GM23338 (cell line): Measurements from ENCODE around the gene ISX. TPM values are rescaled to one million over a fixed set of nuclear protein-coding genes. Genes with fewer than 3 reads are reported as not detected.

Experiments
- ATAC-seq: fragments of 200-7000 bp; cut with Tn5 transposase; 3 replicates; pipeline ENCODE4 v1.9.1; 2020
- DNase-seq: peaks from one replicate; pipeline ENCODE4 v3.0.0-alpha.2; 2015; ENCODE audit warnings: low spot score
- H2AFZ ChIP-seq: fragments of 200-600 bp; sonication (generic); 2 replicates; pipeline ENCODE4 v1.8.0; 2016; ENCODE audit warnings: antibody characterized with exemption, mild to moderate bottlenecking, moderate library complexity
- H3F3A ChIP-seq: fragments of 200-600 bp; sonication (generic); replicated peaks from 2 replicates; pipeline ENCODE4 v1.8.0; 2017; ENCODE audit warnings: antibody characterized with exemption, mixed run types, low read depth
- H3K27ac ChIP-seq: fragments of 200-600 bp; sonication (generic); 2 replicates; pipeline ENCODE4 v1.6.1; 2016; ENCODE audit warnings: low read depth
- H3K27me3 ChIP-seq: fragments of 200-600 bp; sonication (generic); 2 replicates; pipeline ENCODE4 v1.8.0; 2016; ENCODE audit warnings: mild to moderate bottlenecking, mixed run types, moderate library complexity; ENCODE audit not compliant: insufficient read depth
- H3K36me3 ChIP-seq: fragments of 200-600 bp; sonication (generic); 2 replicates; pipeline ENCODE4 v1.8.0; 2016; ENCODE audit warnings: mild to moderate bottlenecking; ENCODE audit not compliant: insufficient read depth
- H3K4me1 ChIP-seq: fragments of 200-600 bp; sonication (generic); 2 replicates; pipeline ENCODE4 v1.8.0; 2016; ENCODE audit warnings: mild to moderate bottlenecking, moderate library complexity; ENCODE audit not compliant: insufficient read depth
- H3K4me2 ChIP-seq: fragments of 200-600 bp; sonication (generic); 2 replicates; pipeline ENCODE4 v1.7.1; 2017; ENCODE audit warnings: mixed run types
- H3K4me3 ChIP-seq: fragments of 200-600 bp; sonication (generic); 2 replicates; pipeline ENCODE4 v1.6.1; 2016; ENCODE audit warnings: mixed run types
- H3K79me2 ChIP-seq: fragments of 200-600 bp; sonication (generic); replicated peaks from 2 replicates; pipeline ENCODE4 v1.8.0; 2017; ENCODE audit warnings: mild to moderate bottlenecking; ENCODE audit not compliant: insufficient read depth
- H3K9me2 ChIP-seq: fragments of 200-600 bp; sonication (generic); 2 replicates; pipeline ENCODE4 v1.8.0; 2017; ENCODE audit not compliant: insufficient read depth
- H4K20me1 ChIP-seq: fragments of 200-600 bp; sonication (generic); replicated peaks from 2 replicates; pipeline ENCODE4 v1.8.0; 2017; ENCODE audit warnings: mild to moderate bottlenecking; ENCODE audit not compliant: insufficient read depth
- H3K27ac Mint-ChIP-seq: 2 replicates; pipeline ENCODE4 v1.8.0; 2020; ENCODE audit warnings: inconsistent platforms, mild to moderate bottlenecking, moderate library complexity, mixed read lengths
- H3K27me3 Mint-ChIP-seq: 3 replicates; pipeline ENCODE4 v1.8.0; 2022; ENCODE audit warnings: low read depth, mild to moderate bottlenecking, moderate library complexity, mixed read lengths, inconsistent platforms; ENCODE audit not compliant: insufficient read depth, poor library complexity
- H3K36me3 Mint-ChIP-seq: 3 replicates; pipeline ENCODE4 v1.8.0; 2021; ENCODE audit warnings: low read depth, mild to moderate bottlenecking, inconsistent platforms, moderate library complexity, mixed read lengths
- H3K4me1 Mint-ChIP-seq: 3 replicates; pipeline ENCODE4 v1.8.0; 2020; ENCODE audit warnings: mild to moderate bottlenecking, inconsistent platforms, mixed read lengths
- H3K4me3 Mint-ChIP-seq: 3 replicates; pipeline ENCODE4 v1.8.0; 2021; ENCODE audit warnings: moderate library complexity, mild to moderate bottlenecking, inconsistent platforms, mixed read lengths
- H3K9me3 Mint-ChIP-seq: 3 replicates; pipeline ENCODE4 v1.8.0; 2020; ENCODE audit warnings: moderate library complexity, mild to moderate bottlenecking, inconsistent platforms, mixed read lengths
- EZH2 ChIP-seq: fragments of 200-600 bp; sonication (generic); IDR thresholded peaks from one replicate; pipeline ENCODE4 v1.8.0; 2017; ENCODE audit warnings: antibody characterized with exemption, mild to moderate bottlenecking, low read depth; ENCODE audit not compliant: unreplicated experiment
- JUNB ChIP-seq: IDR thresholded peaks from one replicate; pipeline ENCODE4 v1.6.1; 2016; ENCODE audit warnings: antibody characterized with exemption; ENCODE audit not compliant: unreplicated experiment
- NANOG ChIP-seq: IDR thresholded peaks from 2 replicates; pipeline ENCODE4 v1.6.1; 2016; ENCODE audit warnings: antibody characterized with exemption, borderline replicate concordance
- STAT1 ChIP-seq: IDR thresholded peaks from one replicate; pipeline ENCODE4 v1.6.1; 2016; ENCODE audit warnings: antibody characterized with exemption; ENCODE audit not compliant: unreplicated experiment
- ZNF114 ChIP-seq: fragments of 250-450 bp; sonication (Bioruptor Pico); IDR thresholded peaks from 2 replicates; pipeline ENCODE4 v1.5.0; 2020; ENCODE audit warnings: mild to moderate bottlenecking, moderate library complexity
- ZNF331 ChIP-seq: fragments of 250-450 bp; sonication (Bioruptor Pico); IDR thresholded peaks from 2 replicates; pipeline ENCODE4 v1.5.0; 2020; ENCODE audit warnings: low read depth, mild to moderate bottlenecking, moderate library complexity
- polyA plus RNA-seq: library from polyadenylated mRNA; unstranded; fragments of >200 nt; fragmentation: Nextera tagmentation; extraction: Ambion mirVana; gene quantifications from 2 replicates; pipeline ENCODE4 v1.2.1, GENCODE V29; 2016
- total RNA-seq: library from RNA; depleted of rRNA; stranded (reverse); fragments of >200 nt; shearing (Covaris generic); gene quantifications from 2 replicates; pipeline ENCODE4 v1.2.3, GENCODE V29; 2014
- TF ChIP-seq, protein P1 (sequence below): fragments of 250-450 bp; sonication (Bioruptor Pico); IDR thresholded peaks from 2 replicates; pipeline ENCODE4 v1.5.0; 2020; ENCODE audit warnings: mild to moderate bottlenecking, moderate library complexity
- TF ChIP-seq, protein P2 (sequence below), 2 experiments: fragments of 200-600 bp in 1 of 2; sonication (generic) in 1 of 2; conservative IDR thresholded peaks; 2 replicates each; pipeline versions ENCODE4 v1.5.1 to v1.6.1; 2016 to 2017; ENCODE audit warnings: antibody characterized with exemption in 2 of 2, low read depth in 2 of 2, mild to moderate bottlenecking in 2 of 2, moderate library complexity in 1 of 2
- TF ChIP-seq, protein P3 (sequence below): IDR thresholded peaks from one replicate; pipeline ENCODE4 v1.6.1; 2018; ENCODE audit warnings: antibody characterized with exemption; ENCODE audit not compliant: unreplicated experiment

ISX gene
- total and polyA plus RNA-seq, 2 experiments from 2014 or later, result not detected

DNA sequence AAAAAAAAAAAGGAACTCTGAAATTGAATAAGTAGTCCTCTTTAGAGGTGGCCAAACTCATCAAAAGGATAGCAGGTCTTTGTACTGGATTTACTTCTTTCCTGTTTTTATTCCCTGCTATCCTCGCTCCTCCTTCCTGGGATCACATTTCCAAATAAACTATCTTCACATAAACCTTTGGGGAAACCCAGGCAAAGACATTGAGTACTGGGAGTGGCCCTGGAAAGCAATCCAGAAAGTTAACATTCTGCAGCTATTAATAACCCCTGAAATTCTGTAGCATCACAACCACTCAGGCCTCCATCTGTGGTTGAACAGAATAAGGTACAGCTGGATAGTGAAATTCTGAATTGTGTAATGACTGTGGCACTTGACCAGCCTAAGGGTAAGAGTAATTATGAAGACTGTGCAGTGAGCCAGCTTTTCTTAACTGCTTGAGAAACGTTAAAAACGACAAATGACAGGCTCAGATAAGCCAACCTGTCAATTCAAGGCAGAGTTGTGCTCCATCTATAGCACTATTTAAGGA is 58.8 kb downstream of the ISX start:
- no peak overlapping the region for H3K4me3 Mint-ChIP-seq
- no peak for ATAC-seq
- no peak for DNase-seq

More for the DNA sequence above, 58.8 kb downstream of the ISX start:
- H3K4me1 ChIP-seq, result no peaks in the 10 kb centered on the region
- H3K27me3 ChIP-seq, result no peaks in the 10 kb centered on the region
- H3K36me3 ChIP-seq, result no peaks in the 10 kb centered on the region
- Mint-ChIP-seq H3K27me3 (peaks cover 3% of the 10 kb centered on the region), H3K9me3 (peaks cover 8% of the 10 kb centered on the region; the same call in 1 of the 3 replicates), H3K36me3 (no peaks in the 10 kb centered on the region), H3K4me1 (no peaks in the 10 kb centered on the region), H3K27ac (no peak overlapping the region)
- no peak overlapping the region for H2AFZ ChIP-seq
- H3K4me3 ChIP-seq, result no peak overlapping the region
- H3K4me2 ChIP-seq, result no peak overlapping the region
- no peaks in the 10 kb centered on the region for H4K20me1 ChIP-seq
- no peaks in the 10 kb centered on the region for H3K79me2 ChIP-seq
- no peak overlapping the region for H3K27ac ChIP-seq
- no peak for TF ChIP-seq NANOG
- TF ChIP-seq, protein P1, sequence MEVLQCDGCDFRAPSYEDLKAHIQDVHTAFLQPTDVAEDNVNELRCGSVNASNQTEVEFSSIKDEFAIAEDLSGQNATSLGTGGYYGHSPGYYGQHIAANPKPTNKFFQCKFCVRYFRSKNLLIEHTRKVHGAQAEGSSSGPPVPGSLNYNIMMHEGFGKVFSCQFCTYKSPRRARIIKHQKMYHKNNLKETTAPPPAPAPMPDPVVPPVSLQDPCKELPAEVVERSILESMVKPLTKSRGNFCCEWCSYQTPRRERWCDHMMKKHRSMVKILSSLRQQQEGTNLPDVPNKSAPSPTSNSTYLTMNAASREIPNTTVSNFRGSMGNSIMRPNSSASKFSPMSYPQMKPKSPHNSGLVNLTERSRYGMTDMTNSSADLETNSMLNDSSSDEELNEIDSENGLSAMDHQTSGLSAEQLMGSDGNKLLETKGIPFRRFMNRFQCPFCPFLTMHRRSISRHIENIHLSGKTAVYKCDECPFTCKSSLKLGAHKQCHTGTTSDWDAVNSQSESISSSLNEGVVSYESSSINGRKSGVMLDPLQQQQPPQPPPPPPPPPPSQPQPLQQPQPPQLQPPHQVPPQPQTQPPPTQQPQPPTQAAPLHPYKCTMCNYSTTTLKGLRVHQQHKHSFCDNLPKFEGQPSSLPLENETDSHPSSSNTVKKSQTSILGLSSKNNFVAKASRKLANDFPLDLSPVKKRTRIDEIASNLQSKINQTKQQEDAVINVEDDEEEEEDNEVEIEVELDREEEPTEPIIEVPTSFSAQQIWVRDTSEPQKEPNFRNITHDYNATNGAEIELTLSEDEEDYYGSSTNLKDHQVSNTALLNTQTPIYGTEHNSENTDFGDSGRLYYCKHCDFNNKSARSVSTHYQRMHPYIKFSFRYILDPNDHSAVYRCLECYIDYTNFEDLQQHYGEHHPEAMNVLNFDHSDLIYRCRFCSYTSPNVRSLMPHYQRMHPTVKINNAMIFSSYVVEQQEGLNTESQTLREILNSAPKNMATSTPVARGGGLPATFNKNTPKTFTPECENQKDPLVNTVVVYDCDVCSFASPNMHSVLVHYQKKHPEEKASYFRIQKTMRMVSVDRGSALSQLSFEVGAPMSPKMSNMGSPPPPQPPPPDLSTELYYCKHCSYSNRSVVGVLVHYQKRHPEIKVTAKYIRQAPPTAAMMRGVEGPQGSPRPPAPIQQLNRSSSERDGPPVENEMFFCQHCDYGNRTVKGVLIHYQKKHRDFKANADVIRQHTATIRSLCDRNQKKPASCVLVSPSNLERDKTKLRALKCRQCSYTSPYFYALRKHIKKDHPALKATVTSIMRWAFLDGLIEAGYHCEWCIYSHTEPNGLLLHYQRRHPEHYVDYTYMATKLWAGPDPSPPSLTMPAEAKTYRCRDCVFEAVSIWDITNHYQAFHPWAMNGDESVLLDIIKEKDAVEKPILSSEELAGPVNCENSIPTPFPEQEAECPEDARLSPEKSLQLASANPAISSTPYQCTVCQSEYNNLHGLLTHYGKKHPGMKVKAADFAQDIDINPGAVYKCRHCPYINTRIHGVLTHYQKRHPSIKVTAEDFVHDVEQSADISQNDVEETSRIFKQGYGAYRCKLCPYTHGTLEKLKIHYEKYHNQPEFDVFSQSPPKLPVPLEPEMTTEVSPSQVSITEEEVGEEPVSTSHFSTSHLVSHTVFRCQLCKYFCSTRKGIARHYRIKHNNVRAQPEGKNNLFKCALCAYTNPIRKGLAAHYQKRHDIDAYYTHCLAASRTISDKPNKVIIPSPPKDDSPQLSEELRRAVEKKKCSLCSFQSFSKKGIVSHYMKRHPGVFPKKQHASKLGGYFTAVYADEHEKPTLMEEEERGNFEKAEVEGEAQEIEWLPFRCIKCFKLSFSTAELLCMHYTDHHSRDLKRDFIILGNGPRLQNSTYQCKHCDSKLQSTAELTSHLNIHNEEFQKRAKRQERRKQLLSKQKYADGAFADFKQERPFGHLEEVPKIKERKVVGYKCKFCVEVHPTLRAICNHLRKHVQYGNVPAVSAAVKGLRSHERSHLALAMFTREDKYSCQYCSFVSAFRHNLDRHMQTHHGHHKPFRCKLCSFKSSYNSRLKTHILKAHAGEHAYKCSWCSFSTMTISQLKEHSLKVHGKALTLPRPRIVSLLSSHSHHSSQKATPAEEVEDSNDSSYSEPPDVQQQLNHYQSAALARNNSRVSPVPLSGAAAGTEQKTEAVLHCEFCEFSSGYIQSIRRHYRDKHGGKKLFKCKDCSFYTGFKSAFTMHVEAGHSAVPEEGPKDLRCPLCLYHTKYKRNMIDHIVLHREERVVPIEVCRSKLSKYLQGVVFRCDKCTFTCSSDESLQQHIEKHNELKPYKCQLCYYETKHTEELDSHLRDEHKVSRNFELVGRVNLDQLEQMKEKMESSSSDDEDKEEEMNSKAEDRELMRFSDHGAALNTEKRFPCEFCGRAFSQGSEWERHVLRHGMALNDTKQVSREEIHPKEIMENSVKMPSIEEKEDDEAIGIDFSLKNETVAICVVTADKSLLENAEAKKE, result no peak
- TF ChIP-seq, protein P2, sequence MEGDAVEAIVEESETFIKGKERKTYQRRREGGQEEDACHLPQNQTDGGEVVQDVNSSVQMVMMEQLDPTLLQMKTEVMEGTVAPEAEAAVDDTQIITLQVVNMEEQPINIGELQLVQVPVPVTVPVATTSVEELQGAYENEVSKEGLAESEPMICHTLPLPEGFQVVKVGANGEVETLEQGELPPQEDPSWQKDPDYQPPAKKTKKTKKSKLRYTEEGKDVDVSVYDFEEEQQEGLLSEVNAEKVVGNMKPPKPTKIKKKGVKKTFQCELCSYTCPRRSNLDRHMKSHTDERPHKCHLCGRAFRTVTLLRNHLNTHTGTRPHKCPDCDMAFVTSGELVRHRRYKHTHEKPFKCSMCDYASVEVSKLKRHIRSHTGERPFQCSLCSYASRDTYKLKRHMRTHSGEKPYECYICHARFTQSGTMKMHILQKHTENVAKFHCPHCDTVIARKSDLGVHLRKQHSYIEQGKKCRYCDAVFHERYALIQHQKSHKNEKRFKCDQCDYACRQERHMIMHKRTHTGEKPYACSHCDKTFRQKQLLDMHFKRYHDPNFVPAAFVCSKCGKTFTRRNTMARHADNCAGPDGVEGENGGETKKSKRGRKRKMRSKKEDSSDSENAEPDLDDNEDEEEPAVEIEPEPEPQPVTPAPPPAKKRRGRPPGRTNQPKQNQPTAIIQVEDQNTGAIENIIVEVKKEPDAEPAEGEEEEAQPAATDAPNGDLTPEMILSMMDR (conservative IDR thresholded peaks at IDR 0.05; ENCODE audit: low read depth in 2 of 2), result no peak
- no peak for TF ChIP-seq ZNF331 (CRISPR knock-in tag)
- TF ChIP-seq, protein P3, sequence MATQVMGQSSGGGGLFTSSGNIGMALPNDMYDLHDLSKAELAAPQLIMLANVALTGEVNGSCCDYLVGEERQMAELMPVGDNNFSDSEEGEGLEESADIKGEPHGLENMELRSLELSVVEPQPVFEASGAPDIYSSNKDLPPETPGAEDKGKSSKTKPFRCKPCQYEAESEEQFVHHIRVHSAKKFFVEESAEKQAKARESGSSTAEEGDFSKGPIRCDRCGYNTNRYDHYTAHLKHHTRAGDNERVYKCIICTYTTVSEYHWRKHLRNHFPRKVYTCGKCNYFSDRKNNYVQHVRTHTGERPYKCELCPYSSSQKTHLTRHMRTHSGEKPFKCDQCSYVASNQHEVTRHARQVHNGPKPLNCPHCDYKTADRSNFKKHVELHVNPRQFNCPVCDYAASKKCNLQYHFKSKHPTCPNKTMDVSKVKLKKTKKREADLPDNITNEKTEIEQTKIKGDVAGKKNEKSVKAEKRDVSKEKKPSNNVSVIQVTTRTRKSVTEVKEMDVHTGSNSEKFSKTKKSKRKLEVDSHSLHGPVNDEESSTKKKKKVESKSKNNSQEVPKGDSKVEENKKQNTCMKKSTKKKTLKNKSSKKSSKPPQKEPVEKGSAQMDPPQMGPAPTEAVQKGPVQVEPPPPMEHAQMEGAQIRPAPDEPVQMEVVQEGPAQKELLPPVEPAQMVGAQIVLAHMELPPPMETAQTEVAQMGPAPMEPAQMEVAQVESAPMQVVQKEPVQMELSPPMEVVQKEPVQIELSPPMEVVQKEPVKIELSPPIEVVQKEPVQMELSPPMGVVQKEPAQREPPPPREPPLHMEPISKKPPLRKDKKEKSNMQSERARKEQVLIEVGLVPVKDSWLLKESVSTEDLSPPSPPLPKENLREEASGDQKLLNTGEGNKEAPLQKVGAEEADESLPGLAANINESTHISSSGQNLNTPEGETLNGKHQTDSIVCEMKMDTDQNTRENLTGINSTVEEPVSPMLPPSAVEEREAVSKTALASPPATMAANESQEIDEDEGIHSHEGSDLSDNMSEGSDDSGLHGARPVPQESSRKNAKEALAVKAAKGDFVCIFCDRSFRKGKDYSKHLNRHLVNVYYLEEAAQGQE, result no peak
- TF ChIP-seq EZH2, result no peak
- TF ChIP-seq STAT1, result no peak
- no peak for TF ChIP-seq ZNF114 (CRISPR knock-in tag)
- TF ChIP-seq JUNB, result no peak
- no peaks in the 10 kb centered on the region for H3K9me2 ChIP-seq
- H3F3A ChIP-seq, result no peaks in the 10 kb centered on the region
